NCI-H526 (cell line): ENCODE measurements around the gene MBNL1.

Experiments
- DNase-seq, 2 experiments: peaks; one replicate each; lab custom pipeline; 2025; lab: John Stamatoyannopoulos, UW

The MBNL1 gene

GRCh38 chr3:152252755-152253154 is 16.0 kb upstream of the MBNL1 start:
- no peak for DNase-seq

GRCh38 chr3:152253514-152253913 is 15.2 kb upstream of the MBNL1 start:
- no peak for DNase-seq

GRCh38 chr3:152254041-152254440 is 14.7 kb upstream of the MBNL1 start:
- no peak for DNase-seq

GRCh38 chr3:152255290-152255689 is 13.4 kb upstream of the MBNL1 start:
- no peak for DNase-seq

- no peak for DNase-seq
Observed at GRCh38 chr3:152256851-152257562, 11.7 kb upstream of the MBNL1 start.

GRCh38 chr3:152257563-152258035 is 11.1 kb upstream of the MBNL1 start:
- no peak for DNase-seq

GRCh38 chr3:152258448-152259393 is 10.0 kb upstream of the MBNL1 start:
- no peak for DNase-seq

GRCh38 chr3:152259468-152259867 is 9.3 kb upstream of the MBNL1 start:
- DNase-seq = no peak

GRCh38 chr3:152260026-152260425 is 8.7 kb upstream of the MBNL1 start:
- DNase-seq = no peak

- DNase-seq = no peak
Observed at GRCh38 chr3:152260529-152260928, 8.2 kb upstream of the MBNL1 start.

- no peak for DNase-seq
Observed at GRCh38 chr3:152261329-152261728, 7.4 kb upstream of the MBNL1 start.

- no peak for DNase-seq
Observed at GRCh38 chr3:152263711-152264110, 5.0 kb upstream of the MBNL1 start.

- DNase-seq = no peak
Observed at GRCh38 chr3:152264378-152264777, 4.4 kb upstream of the MBNL1 start.

- peak in 1 of 2 experiments; percentile 23 for DNase-seq
Observed at GRCh38 chr3:152266221-152266995, 2.3 kb upstream of the MBNL1 start.

- no peak for DNase-seq
Observed at GRCh38 chr3:152267831-152268554, 736 bp upstream of the MBNL1 start.

GRCh38 chr3:152269056-152269830 is 514 bp downstream of the MBNL1 start:
- DNase-seq = peak; percentile 90 to 97

- DNase-seq = peak; percentile 79 to 84
Observed at GRCh38 chr3:152269831-152270734, 1.4 kb downstream of the MBNL1 start.

GRCh38 chr3:152270937-152271336 is 2.2 kb downstream of the MBNL1 start:
- DNase-seq = no peak

GRCh38 chr3:152271501-152272236 is 2.9 kb downstream of the MBNL1 start:
- no peak for DNase-seq
